Breast epithelium (tissue), 3 donors: Measurements from ENCODE around the gene AVPR2.

Experiments used
- POLR2AphosphoS5 ChIP-seq, 3 donors: sonication (generic); formaldehyde crosslinking; IDR thresholded peaks; one replicate each; pipeline ENCODE4 v1.6.1; 2017; ENCODE audit warnings: antibody characterized with exemption in 3 of 3
- TF ChIP-seq, protein P1 (sequence below), 3 donors: fragments of 450-650 bp; IDR thresholded peaks; one replicate each; pipeline ENCODE4 v1.5.1; 2016 to 2017; ENCODE audit warnings: antibody characterized with exemption in 3 of 3, mild to moderate bottlenecking in 3 of 3, moderate library complexity in 3 of 3

DNA sequence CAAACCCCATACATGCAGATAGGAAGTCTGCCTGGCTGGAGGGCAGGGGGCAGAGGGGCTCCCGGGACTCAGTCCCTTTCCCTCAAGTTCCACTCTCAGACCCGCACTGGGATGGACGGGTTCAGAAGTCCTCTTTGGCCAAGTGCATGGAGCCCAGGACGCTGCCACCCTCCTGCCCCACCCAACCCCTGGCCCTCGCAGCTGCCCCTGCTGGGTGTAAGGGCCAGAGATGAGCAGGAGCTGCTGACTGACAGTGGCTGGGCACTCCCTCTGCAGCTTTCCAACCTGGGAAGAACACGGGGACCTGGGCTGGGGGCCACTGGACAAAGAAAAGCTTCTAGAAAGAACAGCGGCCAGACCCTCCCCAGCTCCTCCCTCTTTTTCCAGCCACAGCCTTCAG is 21.9 kb upstream of the AVPR2 start:
- no peak for TF ChIP-seq POLR2AphosphoS5 (IDR thresholded peaks at IDR 0.05)
- TF ChIP-seq, protein P1, sequence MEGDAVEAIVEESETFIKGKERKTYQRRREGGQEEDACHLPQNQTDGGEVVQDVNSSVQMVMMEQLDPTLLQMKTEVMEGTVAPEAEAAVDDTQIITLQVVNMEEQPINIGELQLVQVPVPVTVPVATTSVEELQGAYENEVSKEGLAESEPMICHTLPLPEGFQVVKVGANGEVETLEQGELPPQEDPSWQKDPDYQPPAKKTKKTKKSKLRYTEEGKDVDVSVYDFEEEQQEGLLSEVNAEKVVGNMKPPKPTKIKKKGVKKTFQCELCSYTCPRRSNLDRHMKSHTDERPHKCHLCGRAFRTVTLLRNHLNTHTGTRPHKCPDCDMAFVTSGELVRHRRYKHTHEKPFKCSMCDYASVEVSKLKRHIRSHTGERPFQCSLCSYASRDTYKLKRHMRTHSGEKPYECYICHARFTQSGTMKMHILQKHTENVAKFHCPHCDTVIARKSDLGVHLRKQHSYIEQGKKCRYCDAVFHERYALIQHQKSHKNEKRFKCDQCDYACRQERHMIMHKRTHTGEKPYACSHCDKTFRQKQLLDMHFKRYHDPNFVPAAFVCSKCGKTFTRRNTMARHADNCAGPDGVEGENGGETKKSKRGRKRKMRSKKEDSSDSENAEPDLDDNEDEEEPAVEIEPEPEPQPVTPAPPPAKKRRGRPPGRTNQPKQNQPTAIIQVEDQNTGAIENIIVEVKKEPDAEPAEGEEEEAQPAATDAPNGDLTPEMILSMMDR (IDR thresholded peaks at IDR 0.05): no peak
